ENCODE measurements around the gene SLC13A2. TPM values are rescaled to one million over a fixed set of nuclear protein-coding genes. Genes with fewer than 3 reads are reported as not detected.
A peak's percentile ranks its signal among the peaks of the same experiment; 100 is the strongest.

The SLC13A2 gene
- total and polyA plus RNA-seq, 9 of the 15 experiments (the other 6 are each of a cell fraction or from before 2014, with no cell fraction given): 0.13 TPM; not detected in 8

DNA sequence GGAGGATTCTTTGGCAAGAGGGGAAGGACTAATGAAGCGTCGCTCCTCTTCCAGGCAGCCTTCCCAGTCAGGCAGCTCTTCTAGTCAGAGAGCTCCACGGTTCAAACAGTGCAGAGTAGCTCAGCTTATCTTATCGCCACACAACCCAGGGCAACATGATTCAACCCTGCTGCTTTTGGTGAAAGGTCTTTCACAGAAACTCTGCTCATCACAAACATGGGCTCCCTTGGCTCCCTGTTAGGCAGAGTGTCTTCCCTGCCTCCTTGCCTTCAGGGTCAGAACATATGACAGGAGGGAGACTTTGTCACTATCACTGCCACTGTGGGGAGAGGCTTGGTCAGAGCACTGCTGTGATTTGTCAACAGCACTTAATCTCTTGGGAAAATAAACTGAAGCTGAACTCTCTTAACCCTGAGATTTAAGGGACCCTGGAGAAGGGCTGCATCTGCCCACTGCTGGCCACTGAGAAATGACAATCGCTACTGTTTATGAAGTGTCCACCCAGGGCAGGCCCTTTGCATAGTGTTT, 6.9 kb upstream of the SLC13A2 start:
- 0% methylated on average over 5 of the region's 5 CpGs for WGBS (ENCODE audit: insufficient coverage, low coverage, missing lambda C conversion rate)
- no peak for TF ChIP-seq PCBP1 (IDR thresholded peaks at IDR 0.05; ENCODE audit: low read depth, low read length, poor library complexity, severe bottlenecking)
- TF ChIP-seq ZNF212 (CRISPR knock-in tag; IDR thresholded peaks at IDR 0.05): no peak
- TF ChIP-seq, protein P1, sequence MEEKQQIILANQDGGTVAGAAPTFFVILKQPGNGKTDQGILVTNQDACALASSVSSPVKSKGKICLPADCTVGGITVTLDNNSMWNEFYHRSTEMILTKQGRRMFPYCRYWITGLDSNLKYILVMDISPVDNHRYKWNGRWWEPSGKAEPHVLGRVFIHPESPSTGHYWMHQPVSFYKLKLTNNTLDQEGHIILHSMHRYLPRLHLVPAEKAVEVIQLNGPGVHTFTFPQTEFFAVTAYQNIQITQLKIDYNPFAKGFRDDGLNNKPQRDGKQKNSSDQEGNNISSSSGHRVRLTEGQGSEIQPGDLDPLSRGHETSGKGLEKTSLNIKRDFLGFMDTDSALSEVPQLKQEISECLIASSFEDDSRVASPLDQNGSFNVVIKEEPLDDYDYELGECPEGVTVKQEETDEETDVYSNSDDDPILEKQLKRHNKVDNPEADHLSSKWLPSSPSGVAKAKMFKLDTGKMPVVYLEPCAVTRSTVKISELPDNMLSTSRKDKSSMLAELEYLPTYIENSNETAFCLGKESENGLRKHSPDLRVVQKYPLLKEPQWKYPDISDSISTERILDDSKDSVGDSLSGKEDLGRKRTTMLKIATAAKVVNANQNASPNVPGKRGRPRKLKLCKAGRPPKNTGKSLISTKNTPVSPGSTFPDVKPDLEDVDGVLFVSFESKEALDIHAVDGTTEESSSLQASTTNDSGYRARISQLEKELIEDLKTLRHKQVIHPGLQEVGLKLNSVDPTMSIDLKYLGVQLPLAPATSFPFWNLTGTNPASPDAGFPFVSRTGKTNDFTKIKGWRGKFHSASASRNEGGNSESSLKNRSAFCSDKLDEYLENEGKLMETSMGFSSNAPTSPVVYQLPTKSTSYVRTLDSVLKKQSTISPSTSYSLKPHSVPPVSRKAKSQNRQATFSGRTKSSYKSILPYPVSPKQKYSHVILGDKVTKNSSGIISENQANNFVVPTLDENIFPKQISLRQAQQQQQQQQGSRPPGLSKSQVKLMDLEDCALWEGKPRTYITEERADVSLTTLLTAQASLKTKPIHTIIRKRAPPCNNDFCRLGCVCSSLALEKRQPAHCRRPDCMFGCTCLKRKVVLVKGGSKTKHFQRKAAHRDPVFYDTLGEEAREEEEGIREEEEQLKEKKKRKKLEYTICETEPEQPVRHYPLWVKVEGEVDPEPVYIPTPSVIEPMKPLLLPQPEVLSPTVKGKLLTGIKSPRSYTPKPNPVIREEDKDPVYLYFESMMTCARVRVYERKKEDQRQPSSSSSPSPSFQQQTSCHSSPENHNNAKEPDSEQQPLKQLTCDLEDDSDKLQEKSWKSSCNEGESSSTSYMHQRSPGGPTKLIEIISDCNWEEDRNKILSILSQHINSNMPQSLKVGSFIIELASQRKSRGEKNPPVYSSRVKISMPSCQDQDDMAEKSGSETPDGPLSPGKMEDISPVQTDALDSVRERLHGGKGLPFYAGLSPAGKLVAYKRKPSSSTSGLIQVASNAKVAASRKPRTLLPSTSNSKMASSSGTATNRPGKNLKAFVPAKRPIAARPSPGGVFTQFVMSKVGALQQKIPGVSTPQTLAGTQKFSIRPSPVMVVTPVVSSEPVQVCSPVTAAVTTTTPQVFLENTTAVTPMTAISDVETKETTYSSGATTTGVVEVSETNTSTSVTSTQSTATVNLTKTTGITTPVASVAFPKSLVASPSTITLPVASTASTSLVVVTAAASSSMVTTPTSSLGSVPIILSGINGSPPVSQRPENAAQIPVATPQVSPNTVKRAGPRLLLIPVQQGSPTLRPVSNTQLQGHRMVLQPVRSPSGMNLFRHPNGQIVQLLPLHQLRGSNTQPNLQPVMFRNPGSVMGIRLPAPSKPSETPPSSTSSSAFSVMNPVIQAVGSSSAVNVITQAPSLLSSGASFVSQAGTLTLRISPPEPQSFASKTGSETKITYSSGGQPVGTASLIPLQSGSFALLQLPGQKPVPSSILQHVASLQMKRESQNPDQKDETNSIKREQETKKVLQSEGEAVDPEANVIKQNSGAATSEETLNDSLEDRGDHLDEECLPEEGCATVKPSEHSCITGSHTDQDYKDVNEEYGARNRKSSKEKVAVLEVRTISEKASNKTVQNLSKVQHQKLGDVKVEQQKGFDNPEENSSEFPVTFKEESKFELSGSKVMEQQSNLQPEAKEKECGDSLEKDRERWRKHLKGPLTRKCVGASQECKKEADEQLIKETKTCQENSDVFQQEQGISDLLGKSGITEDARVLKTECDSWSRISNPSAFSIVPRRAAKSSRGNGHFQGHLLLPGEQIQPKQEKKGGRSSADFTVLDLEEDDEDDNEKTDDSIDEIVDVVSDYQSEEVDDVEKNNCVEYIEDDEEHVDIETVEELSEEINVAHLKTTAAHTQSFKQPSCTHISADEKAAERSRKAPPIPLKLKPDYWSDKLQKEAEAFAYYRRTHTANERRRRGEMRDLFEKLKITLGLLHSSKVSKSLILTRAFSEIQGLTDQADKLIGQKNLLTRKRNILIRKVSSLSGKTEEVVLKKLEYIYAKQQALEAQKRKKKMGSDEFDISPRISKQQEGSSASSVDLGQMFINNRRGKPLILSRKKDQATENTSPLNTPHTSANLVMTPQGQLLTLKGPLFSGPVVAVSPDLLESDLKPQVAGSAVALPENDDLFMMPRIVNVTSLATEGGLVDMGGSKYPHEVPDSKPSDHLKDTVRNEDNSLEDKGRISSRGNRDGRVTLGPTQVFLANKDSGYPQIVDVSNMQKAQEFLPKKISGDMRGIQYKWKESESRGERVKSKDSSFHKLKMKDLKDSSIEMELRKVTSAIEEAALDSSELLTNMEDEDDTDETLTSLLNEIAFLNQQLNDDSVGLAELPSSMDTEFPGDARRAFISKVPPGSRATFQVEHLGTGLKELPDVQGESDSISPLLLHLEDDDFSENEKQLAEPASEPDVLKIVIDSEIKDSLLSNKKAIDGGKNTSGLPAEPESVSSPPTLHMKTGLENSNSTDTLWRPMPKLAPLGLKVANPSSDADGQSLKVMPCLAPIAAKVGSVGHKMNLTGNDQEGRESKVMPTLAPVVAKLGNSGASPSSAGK (IDR thresholded peaks at IDR 0.05): no peak
- no peak for TF ChIP-seq EZH2 (IDR thresholded peaks at IDR 0.05; ENCODE audit: borderline replicate concordance, low read depth, low read length)
- no peak for TF ChIP-seq KLF16 (IDR thresholded peaks at IDR 0.05)
- no peak; the same call in 1 of the 2 replicates for TF ChIP-seq CREM (IDR thresholded peaks at IDR 0.05; ENCODE audit: low read depth)
- TF ChIP-seq, protein P2, sequence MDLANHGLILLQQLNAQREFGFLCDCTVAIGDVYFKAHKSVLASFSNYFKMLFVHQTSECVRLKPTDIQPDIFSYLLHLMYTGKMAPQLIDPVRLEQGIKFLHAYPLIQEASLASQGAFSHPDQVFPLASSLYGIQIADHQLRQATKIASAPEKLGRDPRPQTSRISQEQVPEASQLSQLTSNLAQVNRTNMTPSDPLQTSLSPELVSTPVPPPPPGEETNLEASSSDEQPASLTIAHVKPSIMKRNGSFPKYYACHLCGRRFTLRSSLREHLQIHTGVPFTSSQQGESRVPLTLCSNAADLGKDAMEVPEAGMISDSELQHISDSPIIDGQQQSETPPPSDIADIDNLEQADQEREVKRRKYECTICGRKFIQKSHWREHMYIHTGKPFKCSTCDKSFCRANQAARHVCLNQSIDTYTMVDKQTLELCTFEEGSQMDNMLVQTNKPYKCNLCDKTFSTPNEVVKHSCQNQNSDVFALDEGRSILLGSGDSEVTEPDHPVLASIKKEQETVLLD (IDR thresholded peaks at IDR 0.05): no peak
- TF ChIP-seq, protein P3, sequence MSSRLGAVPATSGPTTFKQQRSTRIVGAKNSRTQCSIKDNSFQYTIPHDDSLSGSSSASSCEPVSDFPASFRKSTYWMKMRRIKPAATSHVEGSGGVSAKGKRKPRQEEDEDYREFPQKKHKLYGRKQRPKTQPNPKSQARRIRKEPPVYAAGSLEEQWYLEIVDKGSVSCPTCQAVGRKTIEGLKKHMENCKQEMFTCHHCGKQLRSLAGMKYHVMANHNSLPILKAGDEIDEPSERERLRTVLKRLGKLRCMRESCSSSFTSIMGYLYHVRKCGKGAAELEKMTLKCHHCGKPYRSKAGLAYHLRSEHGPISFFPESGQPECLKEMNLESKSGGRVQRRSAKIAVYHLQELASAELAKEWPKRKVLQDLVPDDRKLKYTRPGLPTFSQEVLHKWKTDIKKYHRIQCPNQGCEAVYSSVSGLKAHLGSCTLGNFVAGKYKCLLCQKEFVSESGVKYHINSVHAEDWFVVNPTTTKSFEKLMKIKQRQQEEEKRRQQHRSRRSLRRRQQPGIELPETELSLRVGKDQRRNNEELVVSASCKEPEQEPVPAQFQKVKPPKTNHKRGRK (tag; IDR thresholded peaks at IDR 0.05): no peak

More for the DNA sequence above, 6.9 kb upstream of the SLC13A2 start:
- Histone ChIP-seq H2AFZ (ENCODE audit: low read depth, low read length) (no peak overlapping the region), H3K4me1 (replicated peaks in 1 of 2; ENCODE audit: control insufficient read depth in 2 of 2, insufficient read depth in 2 of 2, low read length in 2 of 2) (peaks cover 5 to 9% of the 10 kb centered on the region in 2 experiments; a peak in 3 of 5 replicates), H3K79me2 (ENCODE audit: control insufficient read depth, insufficient read depth, low read length) (no peaks in the 10 kb centered on the region), H3K27ac (ENCODE audit: extremely low read depth, low read depth, low read length) (no peak overlapping the region), H3K36me3 (ENCODE audit: control insufficient read depth, insufficient read depth, low read length) (no peaks in the 10 kb centered on the region), H3K9ac (ENCODE audit: insufficient read depth in 1 of 2, low read depth in 2 of 2, low read length in 2 of 2) (no peak overlapping the region; a peak in 1 of 4 replicates), H3K4me3 (no peak overlapping the region), H4K20me1 (replicated peaks; ENCODE audit: control insufficient read depth, insufficient read depth, low read length) (peaks cover 14% of the 10 kb centered on the region), H3K9me1 (ENCODE audit: control insufficient read depth, insufficient read depth, low read length) (no peaks in the 10 kb centered on the region), H3K9me3 (replicated peaks; ENCODE audit: control insufficient read depth, insufficient read depth, low read depth, low read length) (no peaks in the 10 kb centered on the region; the same call in 1 of the 2 replicates), H3K4me2 (ENCODE audit: insufficient read depth, low read length) (no peak overlapping the region), H3K27me3 (ENCODE audit: control insufficient read depth in 2 of 2, insufficient read depth in 2 of 2, low read length in 2 of 2) (peaks cover 31 to 60% of the 10 kb centered on the region in 2 experiments)
- DNase-seq (ENCODE audit: extremely low read depth in 1 of 4, low spot score in 3 of 4) (peak in 3 of 4 experiments; percentile 36 to 71 (median 66)), ATAC-seq (peak; percentile 89), FAIRE-seq (peak; percentile 37)
- CTCF ChIA-PET (ENCODE audit: low intra/inter-chr PET ratio): no interaction called here
- in situ Hi-C loops (cut with MboI) (no loop called here), intact Hi-C loops (cut with micrococcal nuclease) (no loop called here)
- BruUV-seq (replicated peaks): no TSS peak
- POLR2A ChIA-PET: interaction anchor here (0.9 to 1.0 kb wide), 2 partner anchors 19 to 24 kb away, joined by 3 to 4 read pairs; no protein-coding TSS in a partner anchor
